Measurements from ENCODE around the gene SDHAF3. TPM values are rescaled to one million over a fixed set of nuclear protein-coding genes. Genes with fewer than 3 reads are reported as not detected.

Gene SDHAF3
- total RNA-seq, 1 donor from 2014 or later: 7.5 TPM

DNA sequence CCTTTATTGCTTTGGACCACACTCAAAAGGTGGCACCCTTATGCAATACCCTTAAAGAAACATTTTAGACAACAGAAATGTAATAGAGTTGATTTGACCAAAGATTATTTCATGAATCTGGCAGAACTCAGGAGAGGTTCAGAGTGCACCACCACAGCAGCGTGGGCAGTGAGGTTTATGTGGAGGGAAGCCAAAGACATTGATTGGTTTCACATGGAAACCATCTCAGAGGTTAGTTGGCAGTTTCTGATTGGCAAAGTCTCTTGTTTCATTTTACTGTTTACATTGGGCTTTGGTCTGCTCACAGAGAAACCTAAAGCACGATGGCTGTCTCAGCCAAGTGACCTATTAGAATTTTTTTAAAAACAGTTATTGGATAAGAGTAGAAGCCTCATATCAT, 101.3 kb downstream of the SDHAF3 start:
- DNase-seq (ENCODE audit: low read depth, low spot score): no peak

DNA sequence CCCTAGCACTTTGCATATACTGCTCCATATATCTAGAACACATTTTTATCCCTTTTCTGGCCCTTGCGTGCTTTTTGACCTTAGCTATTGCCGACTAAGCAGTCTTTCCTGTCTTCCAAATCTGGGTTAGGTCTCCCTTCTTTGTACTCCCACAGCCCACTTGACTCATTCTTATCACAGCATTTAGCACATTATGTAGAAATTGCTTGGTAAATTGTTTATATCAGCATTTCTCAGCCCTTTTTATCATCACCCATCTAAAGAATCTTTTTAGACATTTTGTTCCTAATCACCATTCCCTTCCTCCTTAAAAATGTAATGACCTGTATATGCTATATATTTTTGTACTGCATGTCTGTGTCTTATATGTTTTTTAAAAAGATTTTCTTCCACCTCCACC, 101.7 kb downstream of the SDHAF3 start:
- DNase-seq (ENCODE audit: low read depth, low spot score): no peak

DNA sequence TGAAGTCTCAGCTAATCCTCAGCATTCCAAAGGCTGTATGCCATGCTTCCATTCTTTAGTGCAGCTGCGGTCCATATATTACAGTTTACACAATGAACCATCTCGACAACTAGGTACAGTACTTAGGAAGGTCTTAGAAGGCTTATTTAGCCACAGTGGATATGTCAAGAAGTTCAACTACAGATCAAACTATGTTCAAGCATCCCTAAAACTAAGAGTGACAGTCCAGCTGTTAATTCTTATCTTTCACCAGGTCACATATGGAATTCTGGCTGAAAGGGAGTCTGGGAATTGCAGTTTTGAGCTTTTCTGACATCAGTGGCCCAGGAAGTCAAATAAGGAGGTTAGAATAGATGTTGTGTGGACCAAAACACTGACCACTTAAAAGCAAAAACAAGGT, 106.8 kb downstream of the SDHAF3 start:
- DNase-seq (ENCODE audit: low read depth, low spot score): no peak

DNA sequence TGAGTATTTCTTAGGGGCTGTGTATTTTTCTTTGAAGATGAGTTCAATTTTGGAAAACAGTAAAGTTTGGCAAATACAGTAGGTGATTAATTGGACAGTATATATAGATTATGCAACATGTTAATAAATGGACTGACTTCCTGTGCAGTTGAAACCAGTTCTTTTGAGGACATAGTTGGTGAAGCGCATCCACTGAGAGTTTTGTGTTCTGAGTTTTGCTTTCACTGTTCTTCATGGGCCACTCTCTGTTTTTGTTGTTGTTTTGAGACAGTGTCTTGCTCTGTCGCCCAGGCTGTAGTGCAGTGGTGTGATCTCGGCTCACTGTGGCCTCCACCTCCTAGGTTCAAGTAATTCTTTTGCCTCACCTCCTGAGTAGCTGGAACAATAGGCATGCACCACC, 109.0 kb downstream of the SDHAF3 start:
- DNase-seq (ENCODE audit: low read depth, low spot score): no peak

Other genes starting within 250 kb of the SDHAF3 start
- not detected in 2 replicates for gene DLX6, start 112.1 kb upstream of the SDHAF3 start, total RNA-seq
- gene DLX5, start 92.9 kb upstream of the SDHAF3 start, total RNA-seq: not detected in 2 replicates